ENCODE data around the gene TCTN3.

TCTN3 gene

GRCh38 chr10:95660283-95660682 lies 33.4 kb downstream of the TCTN3 start:
- DNase-seq, result no peak
- TF ChIP-seq POLR2A (IDR thresholded peaks at IDR 0.05; ENCODE audit: low read length) (no peak), GATA1 (IDR thresholded peaks at IDR 0.05; ENCODE audit: low read depth, low read length) (no peak)

- TF ChIP-seq POLR2A (IDR thresholded peaks at IDR 0.05; ENCODE audit: low read length), result no peak
- TF ChIP-seq GATA1 (IDR thresholded peaks at IDR 0.05; ENCODE audit: low read depth, low read length), result no peak
- DNase-seq, result no peak
Observed at GRCh38 chr10:95657250-95657649, 36.5 kb downstream of the TCTN3 start.

GRCh38 chr10:95656291-95657164 lies 37.2 kb downstream of the TCTN3 start, which contains the start of gene ALDH18A1:
TSS of gene ALDH18A1 (minus strand) at chr10:95656711. CDS start at chr10:95653377, 3,334 bp downstream.
- TF ChIP-seq GATA1 (IDR thresholded peaks at IDR 0.05; ENCODE audit: low read depth, low read length), result no peak
- no peak for TF ChIP-seq POLR2A (IDR thresholded peaks at IDR 0.05; ENCODE audit: low read length)
- DNase-seq, result peak; percentile 95

GRCh38 chr10:95655571-95656290 lies 38.0 kb downstream of the TCTN3 start:
- peak; percentile 56 to 63 for DNase-seq
- no peak for TF ChIP-seq POLR2A (IDR thresholded peaks at IDR 0.05; ENCODE audit: low read length)

- no peak for TF ChIP-seq POLR2A (IDR thresholded peaks at IDR 0.05; ENCODE audit: low read length)
- TF ChIP-seq GATA1 (IDR thresholded peaks at IDR 0.05; ENCODE audit: low read depth, low read length), result no peak
- DNase-seq, result no peak
Observed at GRCh38 chr10:95653895-95654294, 39.8 kb downstream of the TCTN3 start.

- TF ChIP-seq GATA1 (IDR thresholded peaks at IDR 0.05; ENCODE audit: low read depth, low read length), result no peak
- TF ChIP-seq POLR2A (IDR thresholded peaks at IDR 0.05; ENCODE audit: low read length), result no peak
- no peak for DNase-seq
Observed at GRCh38 chr10:95651346-95652060, 42.2 kb downstream of the TCTN3 start.

- no peak for DNase-seq
- TF ChIP-seq POLR2A (IDR thresholded peaks at IDR 0.05; ENCODE audit: low read length) (no peak), GATA1 (IDR thresholded peaks at IDR 0.05; ENCODE audit: low read depth, low read length) (no peak)
Observed at GRCh38 chr10:95650232-95650631, 43.5 kb downstream of the TCTN3 start.

- DNase-seq, result no peak
- TF ChIP-seq GATA1 (IDR thresholded peaks at IDR 0.05; ENCODE audit: low read depth, low read length), result no peak
- no peak for TF ChIP-seq POLR2A (IDR thresholded peaks at IDR 0.05; ENCODE audit: low read length)
Observed at GRCh38 chr10:95648138-95648537, 45.6 kb downstream of the TCTN3 start.

GRCh38 chr10:95646160-95646559 lies 47.6 kb downstream of the TCTN3 start:
- no peak for DNase-seq
- TF ChIP-seq POLR2A (IDR thresholded peaks at IDR 0.05; ENCODE audit: low read length) (no peak), GATA1 (IDR thresholded peaks at IDR 0.05; ENCODE audit: low read depth, low read length) (no peak)

- DNase-seq, result peak; percentile 54 to 82
- TF ChIP-seq GATA1 (IDR thresholded peaks at IDR 0.05; ENCODE audit: low read depth, low read length) (no peak), POLR2A (IDR thresholded peaks at IDR 0.05; ENCODE audit: low read length) (no peak)
Observed at GRCh38 chr10:95644901-95645300, 48.8 kb downstream of the TCTN3 start.

- no peak for DNase-seq
- TF ChIP-seq POLR2A (IDR thresholded peaks at IDR 0.05; ENCODE audit: low read length), result no peak
- TF ChIP-seq GATA1 (IDR thresholded peaks at IDR 0.05; ENCODE audit: low read depth, low read length), result no peak
Observed at GRCh38 chr10:95640891-95641315, 52.8 kb downstream of the TCTN3 start.

- TF ChIP-seq POLR2A (IDR thresholded peaks at IDR 0.05; ENCODE audit: low read length), result no peak
- no peak for TF ChIP-seq GATA1 (IDR thresholded peaks at IDR 0.05; ENCODE audit: low read depth, low read length)
- no peak for DNase-seq
Observed at GRCh38 chr10:95637911-95638310, 55.8 kb downstream of the TCTN3 start.

- no peak for TF ChIP-seq POLR2A (IDR thresholded peaks at IDR 0.05; ENCODE audit: low read length)
- TF ChIP-seq GATA1 (IDR thresholded peaks at IDR 0.05; ENCODE audit: low read depth, low read length), result no peak
- DNase-seq, result no peak
Observed at GRCh38 chr10:95637140-95637539, 56.6 kb downstream of the TCTN3 start.

GRCh38 chr10:95635319-95635733 lies 58.4 kb downstream of the TCTN3 start:
- no peak for DNase-seq
- TF ChIP-seq GATA1 (IDR thresholded peaks at IDR 0.05; ENCODE audit: low read depth, low read length) (no peak), POLR2A (IDR thresholded peaks at IDR 0.05; ENCODE audit: low read length) (no peak)
